CD4-positive, CD25-positive, alpha-beta regulatory T cell (primary cell): Measurements from ENCODE around the gene OPCML. TPM values are rescaled to one million over a fixed set of nuclear protein-coding genes. Genes with fewer than 3 reads are reported as not detected.

Source experiments
- ATAC-seq, 2 donors: fragments of 150-1000 bp; cut with Tn5 transposase; one replicate each; pipeline ENCODE4 v1.10.0; 2021; ENCODE audit warnings: low read depth in 2 of 2, moderate number of reproducible peaks in 2 of 2, moderate library complexity in 1 of 2
- DNase-seq, 3 donors: peaks; one replicate each; pipeline versions ENCODE4 v3.0.0 to v3.0.0-alpha.2; 2012 to 2022; ENCODE audit warnings: mixed read lengths in 1 of 3
- H3K27ac ChIP-seq: one replicate; pipeline ENCODE4 v1.7.0; 2013; ENCODE audit warnings: mild to moderate bottlenecking, low read length; ENCODE audit not compliant: insufficient read depth, poor library complexity, severe bottlenecking
- H3K27me3 ChIP-seq: one replicate; pipeline ENCODE4 v1.7.0; 2013; ENCODE audit warnings: low read length; ENCODE audit not compliant: control insufficient read depth, insufficient read depth
- H3K36me3 ChIP-seq: one replicate; pipeline ENCODE4 v1.7.0; 2013; ENCODE audit warnings: mild to moderate bottlenecking, low read length, moderate library complexity; ENCODE audit not compliant: control insufficient read depth, insufficient read depth
- H3K4me1 ChIP-seq: 2 replicates; pipeline ENCODE4 v1.7.0; 2013; ENCODE audit warnings: mild to moderate bottlenecking, low read length; ENCODE audit not compliant: insufficient read depth, control insufficient read depth, poor library complexity, severe bottlenecking
- H3K4me3 ChIP-seq: one replicate; pipeline ENCODE4 v1.7.0; 2013; ENCODE audit warnings: low read depth, mild to moderate bottlenecking, low read length, moderate library complexity
- H3K9me3 ChIP-seq, 2 experiments: 1 replicate in 1 of 2; 2 replicates in 1 of 2; pipeline ENCODE4 v1.7.0; 2013; ENCODE audit warnings: low read length in 2 of 2, mild to moderate bottlenecking in 1 of 2, moderate library complexity in 1 of 2; ENCODE audit not compliant: control insufficient read depth in 2 of 2
- H3K27ac Mint-ChIP-seq, 3 donors: one replicate each; pipeline ENCODE4 v1.8.0; 2020 to 2022; ENCODE audit warnings: mild to moderate bottlenecking in 3 of 3, mixed read lengths in 3 of 3, moderate library complexity in 2 of 3
- H3K27me3 Mint-ChIP-seq: one replicate; pipeline ENCODE4 v1.8.0; 2022; ENCODE audit warnings: mild to moderate bottlenecking, mixed read lengths
- H3K36me3 Mint-ChIP-seq: one replicate; pipeline ENCODE4 v1.8.0; 2020; ENCODE audit warnings: mixed read lengths
- H3K4me1 Mint-ChIP-seq, 4 donors: one replicate each; pipeline ENCODE4 v1.8.0; 2020 to 2022; ENCODE audit warnings: mixed read lengths in 4 of 4, mild to moderate bottlenecking in 1 of 4
- H3K4me3 Mint-ChIP-seq, 4 donors: one replicate each; pipeline ENCODE4 v1.8.0; 2020 to 2022; ENCODE audit warnings: mild to moderate bottlenecking in 4 of 4, mixed read lengths in 4 of 4, moderate library complexity in 3 of 4
- H3K9me3 Mint-ChIP-seq, 7 donors: one replicate each; pipeline ENCODE4 v1.8.0; 2020 to 2022; ENCODE audit warnings: mixed read lengths in 7 of 7, mild to moderate bottlenecking in 3 of 7, moderate library complexity in 2 of 7
- polyA plus RNA-seq, 4 donors: library from polyadenylated mRNA; unstranded; fragments of 300-500 nt; fragmentation: Illumina TruSeq; gene quantifications; one replicate each; pipeline ENCODE4 v1.2.3, GENCODE V29; 2021
- total RNA-seq: library from RNA; stranded (reverse); gene quantifications from one replicate; pipeline ENCODE4 v1.2.3, GENCODE V29; 2022

OPCML gene
- total and polyA plus RNA-seq, 5 donors from 2014 or later: not detected

DNA sequence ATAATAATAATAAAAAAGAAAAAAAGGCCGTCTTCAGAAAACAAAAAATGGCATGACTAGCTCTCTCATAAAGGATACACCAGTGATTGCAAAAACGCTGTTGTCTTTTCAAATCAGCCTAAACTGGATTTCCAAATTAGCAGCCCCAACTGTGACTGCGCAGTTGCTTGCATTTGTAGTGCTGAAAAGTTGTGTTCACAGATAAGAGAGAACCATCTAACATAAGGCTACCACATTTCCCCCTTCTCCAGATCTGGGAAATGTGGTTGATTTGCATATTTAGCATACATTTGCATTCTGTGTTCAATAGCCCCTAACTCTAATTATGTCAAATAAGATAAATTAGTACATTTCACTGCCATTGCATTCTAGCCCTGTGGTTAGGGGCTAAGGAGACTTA lies 650.7 kb downstream of the OPCML start:
- no peak for DNase-seq
- H3K27me3 Mint-ChIP-seq: no peaks in the 10 kb centered on the region
- no peak overlapping the region for H3K27ac ChIP-seq
- H3K4me1 Mint-ChIP-seq: no peaks in the 10 kb centered on the region
- no peak for ATAC-seq
- H3K4me1 ChIP-seq: no peaks in the 10 kb centered on the region
- no peak overlapping the region for H3K4me3 Mint-ChIP-seq
- H3K36me3 ChIP-seq: no peaks in the 10 kb centered on the region
- peaks cover 0 to 2% (median 0%) of the 10 kb centered on the region in 7 donors for H3K9me3 Mint-ChIP-seq
- H3K4me3 ChIP-seq: no peak overlapping the region
- H3K36me3 Mint-ChIP-seq: no peaks in the 10 kb centered on the region
- no peak overlapping the region for H3K27ac Mint-ChIP-seq
- no peaks in the 10 kb centered on the region for H3K9me3 ChIP-seq
- H3K27me3 ChIP-seq: no peaks in the 10 kb centered on the region

DNA sequence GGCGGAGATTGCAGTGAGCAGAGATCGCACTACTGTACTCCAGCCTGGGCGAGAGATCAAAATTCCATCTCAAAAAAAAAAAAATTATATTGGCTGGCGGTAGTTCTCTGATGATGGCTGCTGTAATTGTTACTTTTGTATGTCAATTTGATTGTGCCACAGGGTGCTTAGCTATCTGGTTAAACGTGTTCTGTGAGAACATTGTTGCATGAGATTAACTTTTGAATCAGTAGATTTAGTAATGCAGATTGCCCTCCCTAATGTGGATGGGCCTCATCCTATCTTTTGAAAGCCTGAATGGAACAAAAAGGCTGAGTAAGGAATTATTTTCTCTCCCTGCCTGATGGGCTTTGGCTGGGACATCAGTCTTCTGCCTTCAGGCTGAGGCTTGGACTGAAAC lies 654.2 kb downstream of the OPCML start:
- Mint-ChIP-seq H3K27me3 (no peaks in the 10 kb centered on the region), H3K4me3 (no peak overlapping the region), H3K27ac (no peak overlapping the region), H3K9me3 (peaks cover 0 to 8% (median 0%) of the 10 kb centered on the region in 7 donors), H3K4me1 (peaks cover 0 to 4% (median 0%) of the 10 kb centered on the region in 4 donors), H3K36me3 (no peaks in the 10 kb centered on the region)
- ATAC-seq (no peak), DNase-seq (no peak)
- H3K4me3 ChIP-seq: no peak overlapping the region
- H3K27me3 ChIP-seq: no peaks in the 10 kb centered on the region
- no peaks in the 10 kb centered on the region for H3K9me3 ChIP-seq
- no peaks in the 10 kb centered on the region for H3K4me1 ChIP-seq
- no peak overlapping the region for H3K27ac ChIP-seq
- no peaks in the 10 kb centered on the region for H3K36me3 ChIP-seq

DNA sequence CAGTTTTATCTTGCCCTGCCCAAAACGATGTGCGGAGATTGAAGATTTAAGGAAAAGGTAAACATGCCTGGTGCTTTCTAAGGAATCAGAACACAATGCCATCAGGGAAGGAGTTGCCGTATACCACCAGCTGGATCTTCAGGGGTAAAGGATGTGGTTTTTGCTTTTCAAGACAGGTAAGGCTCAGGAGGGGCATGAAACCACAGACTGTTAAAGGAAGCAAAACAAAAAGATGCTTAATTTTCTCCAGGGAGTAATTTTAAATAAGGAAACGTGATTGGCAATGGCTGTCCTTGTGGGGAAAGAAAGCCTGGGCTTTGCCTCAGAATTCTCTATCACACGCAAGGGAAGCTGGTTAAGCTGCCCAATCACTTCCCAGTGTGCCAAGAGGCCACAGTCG lies 655.6 kb downstream of the OPCML start:
- Mint-ChIP-seq H3K4me1 (peaks cover 0 to 4% (median 0%) of the 10 kb centered on the region in 4 donors), H3K27ac (no peak overlapping the region), H3K36me3 (no peaks in the 10 kb centered on the region), H3K27me3 (no peaks in the 10 kb centered on the region), H3K9me3 (peaks cover 0 to 7% (median 0%) of the 10 kb centered on the region in 7 donors), H3K4me3 (no peak overlapping the region)
- DNase-seq (no peak), ATAC-seq (no peak)
- H3K4me3 ChIP-seq: no peak overlapping the region
- H3K27me3 ChIP-seq: no peaks in the 10 kb centered on the region
- H3K27ac ChIP-seq: no peak overlapping the region
- H3K9me3 ChIP-seq: no peaks in the 10 kb centered on the region
- H3K36me3 ChIP-seq: no peaks in the 10 kb centered on the region
- no peaks in the 10 kb centered on the region for H3K4me1 ChIP-seq

DNA sequence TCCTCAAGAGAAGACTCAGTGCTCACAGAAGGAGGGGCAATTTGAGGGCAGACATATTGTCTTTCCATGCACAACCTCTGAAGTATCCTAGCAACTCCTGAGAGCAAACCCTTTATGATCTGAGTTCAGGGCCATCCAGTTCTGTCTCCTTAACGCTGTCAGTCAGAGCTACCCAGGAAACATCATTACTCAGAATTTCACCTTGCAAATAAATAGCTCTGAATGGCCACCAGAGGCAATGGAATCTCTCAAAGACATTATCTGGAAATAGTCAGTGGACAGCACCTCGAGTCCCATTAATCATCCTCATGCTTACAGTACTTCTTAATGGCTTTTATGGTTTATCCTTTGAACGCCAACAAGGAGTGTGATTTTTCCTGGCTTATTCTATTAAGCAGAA lies 656.1 kb downstream of the OPCML start:
- no peaks in the 10 kb centered on the region for H3K27me3 ChIP-seq
- H3K36me3 Mint-ChIP-seq: no peaks in the 10 kb centered on the region
- ATAC-seq: no peak
- no peaks in the 10 kb centered on the region for H3K9me3 ChIP-seq
- no peaks in the 10 kb centered on the region for H3K36me3 ChIP-seq
- no peak for DNase-seq
- peaks cover 0 to 4% (median 0%) of the 10 kb centered on the region in 4 donors for H3K4me1 Mint-ChIP-seq
- no peak overlapping the region for H3K27ac ChIP-seq
- no peaks in the 10 kb centered on the region for H3K4me1 ChIP-seq
- no peak overlapping the region for H3K4me3 Mint-ChIP-seq
- peaks cover 0 to 7% (median 0%) of the 10 kb centered on the region in 7 donors for H3K9me3 Mint-ChIP-seq
- H3K27me3 Mint-ChIP-seq: no peaks in the 10 kb centered on the region
- H3K4me3 ChIP-seq: no peak overlapping the region
- H3K27ac Mint-ChIP-seq: no peak overlapping the region

DNA sequence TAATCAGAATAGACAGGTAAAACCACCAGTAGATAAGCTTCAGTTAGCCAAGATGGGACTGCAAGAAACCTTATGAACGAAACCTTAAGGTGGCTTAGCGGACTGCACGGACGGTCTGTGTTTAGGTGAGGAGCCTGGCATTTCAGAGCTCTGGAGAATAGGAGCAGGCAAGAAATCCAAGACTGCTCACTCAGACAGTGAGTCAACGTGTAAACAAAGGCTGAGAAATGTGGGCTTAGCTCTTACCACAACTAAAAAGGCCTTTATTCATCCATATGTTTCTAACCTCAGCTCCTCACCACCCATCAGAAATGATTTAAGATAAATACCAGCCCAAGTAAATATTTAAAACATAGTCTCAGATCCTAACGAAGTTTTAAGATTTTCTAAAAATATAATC lies 657.7 kb downstream of the OPCML start:
- peaks cover 0 to 7% (median 0%) of the 10 kb centered on the region in 7 donors for H3K9me3 Mint-ChIP-seq
- H3K27me3 Mint-ChIP-seq: no peaks in the 10 kb centered on the region
- Histone ChIP-seq H3K9me3 (no peaks in the 10 kb centered on the region), H3K27ac (no peak overlapping the region), H3K4me3 (no peak overlapping the region), H3K27me3 (no peaks in the 10 kb centered on the region), H3K36me3 (no peaks in the 10 kb centered on the region), H3K4me1 (no peaks in the 10 kb centered on the region)
- ATAC-seq: no peak
- H3K36me3 Mint-ChIP-seq: no peaks in the 10 kb centered on the region
- no peak overlapping the region for H3K4me3 Mint-ChIP-seq
- no peak overlapping the region for H3K27ac Mint-ChIP-seq
- peaks cover 0 to 4% (median 0%) of the 10 kb centered on the region in 4 donors for H3K4me1 Mint-ChIP-seq
- DNase-seq: no peak

DNA sequence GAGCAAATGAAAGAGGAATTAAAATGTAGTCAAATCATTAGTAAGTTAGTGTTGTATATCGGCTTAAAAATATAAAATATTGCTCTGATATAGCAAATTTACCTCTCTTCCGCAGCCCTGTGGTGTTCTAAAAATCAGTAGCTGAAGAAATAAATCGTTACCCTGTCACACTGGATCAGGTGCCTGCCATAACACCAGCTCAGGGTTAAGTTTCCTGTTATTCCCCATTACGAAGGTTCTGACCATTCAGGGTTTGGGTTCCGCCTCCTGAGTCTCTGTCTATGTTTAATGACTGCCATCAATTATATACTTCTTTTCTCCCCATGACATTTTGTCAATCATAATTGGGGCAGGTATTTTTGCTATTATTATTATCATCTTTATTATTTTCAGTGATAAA lies 658.5 kb downstream of the OPCML start:
- no peak for ATAC-seq
- no peaks in the 10 kb centered on the region for H3K9me3 ChIP-seq

DNA sequence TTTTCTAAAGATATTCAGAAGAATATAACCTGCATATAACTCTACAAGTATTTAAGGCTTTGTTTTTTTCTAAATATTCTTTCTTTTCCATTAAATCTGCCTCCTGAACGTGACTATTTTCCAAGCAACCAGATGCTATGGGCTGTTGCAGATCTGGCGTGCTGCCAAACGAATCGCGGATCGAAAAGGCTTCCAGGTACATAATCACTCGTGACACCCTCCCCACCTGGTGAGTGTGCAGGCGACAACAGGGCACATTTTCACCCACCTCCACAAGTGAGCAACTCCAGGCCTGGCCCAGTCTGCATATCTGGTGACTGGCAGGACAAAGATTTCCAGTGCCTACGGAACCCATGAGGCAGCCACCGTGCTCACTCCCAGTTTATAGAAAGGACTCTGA lies 660.1 kb downstream of the OPCML start:
- Mint-ChIP-seq H3K4me1 (peaks cover 0 to 4% (median 0%) of the 10 kb centered on the region in 4 donors), H3K27me3 (no peaks in the 10 kb centered on the region), H3K9me3 (peaks cover 0 to 7% (median 0%) of the 10 kb centered on the region in 7 donors), H3K4me3 (no peak overlapping the region), H3K36me3 (no peaks in the 10 kb centered on the region), H3K27ac (no peak overlapping the region)
- Histone ChIP-seq H3K27me3 (no peaks in the 10 kb centered on the region), H3K27ac (no peak overlapping the region), H3K9me3 (no peaks in the 10 kb centered on the region), H3K36me3 (no peaks in the 10 kb centered on the region), H3K4me3 (no peak overlapping the region), H3K4me1 (no peaks in the 10 kb centered on the region)
- DNase-seq (no peak), ATAC-seq (no peak)

More for the DNA sequence above, 658.5 kb downstream of the OPCML start:
- peaks cover 0 to 7% (median 0%) of the 10 kb centered on the region in 7 donors for H3K9me3 Mint-ChIP-seq
- no peak for DNase-seq
- no peaks in the 10 kb centered on the region for H3K27me3 Mint-ChIP-seq
- Histone ChIP-seq H3K27me3 (no peaks in the 10 kb centered on the region), H3K4me3 (no peak overlapping the region), H3K36me3 (no peaks in the 10 kb centered on the region), H3K4me1 (no peaks in the 10 kb centered on the region), H3K27ac (no peak overlapping the region)
- peaks cover 0 to 4% (median 0%) of the 10 kb centered on the region in 4 donors for H3K4me1 Mint-ChIP-seq
- H3K27ac Mint-ChIP-seq: no peak overlapping the region
- H3K36me3 Mint-ChIP-seq: no peaks in the 10 kb centered on the region
- no peak overlapping the region for H3K4me3 Mint-ChIP-seq

DNA sequence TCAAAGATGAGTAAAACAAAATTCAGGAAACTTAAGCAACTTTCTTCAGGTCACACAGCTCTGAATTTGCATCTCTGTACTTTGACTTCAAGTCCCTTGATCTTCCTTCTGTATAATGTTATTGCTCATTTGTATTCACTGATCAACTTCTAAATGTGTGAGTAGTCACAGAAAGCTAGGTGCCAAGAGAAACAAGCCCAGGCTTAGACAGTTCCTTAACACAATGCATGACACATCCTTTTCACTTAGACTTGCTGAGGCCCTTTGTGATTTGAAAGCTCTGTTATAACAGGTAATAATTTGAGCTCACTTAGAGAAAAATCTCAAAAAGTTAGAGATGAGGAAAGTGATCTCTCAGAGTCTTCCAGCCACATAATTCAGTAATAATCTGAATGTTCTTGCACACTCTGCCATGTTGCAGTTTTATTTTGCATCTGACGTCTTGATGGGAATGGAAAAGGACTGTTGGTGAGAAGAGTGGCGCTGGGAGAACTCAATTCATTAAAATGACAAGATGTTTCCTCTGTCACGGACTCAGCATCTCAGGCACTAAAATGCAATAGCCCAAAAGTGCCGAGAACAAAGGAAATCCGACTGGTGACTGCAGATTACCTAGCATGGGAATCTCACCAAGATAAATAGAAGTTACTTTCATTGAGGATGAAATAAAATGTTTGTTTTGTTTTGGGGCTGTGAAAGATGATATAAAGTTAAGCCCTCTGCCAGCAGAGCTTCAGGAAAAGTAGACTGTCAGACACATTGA lies 665.3 kb downstream of the OPCML start:
- no peaks in the 10 kb centered on the region for H3K36me3 Mint-ChIP-seq
- no peaks in the 10 kb centered on the region for H3K9me3 ChIP-seq
- no peaks in the 10 kb centered on the region for H3K27me3 Mint-ChIP-seq
- no peak overlapping the region for H3K4me3 Mint-ChIP-seq
- H3K27ac ChIP-seq: no peak overlapping the region
- H3K36me3 ChIP-seq: no peaks in the 10 kb centered on the region
- H3K27ac Mint-ChIP-seq: no peak overlapping the region
- ATAC-seq: no peak
- H3K4me3 ChIP-seq: no peak overlapping the region
- no peaks in the 10 kb centered on the region for H3K27me3 ChIP-seq
- no peaks in the 10 kb centered on the region for H3K4me1 ChIP-seq
- DNase-seq: no peak
- peaks cover 0 to 2% (median 0%) of the 10 kb centered on the region in 7 donors for H3K9me3 Mint-ChIP-seq
- no peaks in the 10 kb centered on the region for H3K4me1 Mint-ChIP-seq
